CD4-positive, alpha-beta T cell treated with Interleukin-12 subunit alpha and Interleukin-12 subunit beta, for 1 hour (primary cell): ENCODE results near the gene CDKAL1.
"Not testable (repeated sequence)": the region's sequence is repeated elsewhere in the genome, so short reads cannot be mapped to it uniquely, and the experiment has no call there.

ENCODE experiments used
- DNase-seq: peaks from one replicate; pipeline ENCODE4 v3.0.0-alpha.2; 2020

The CDKAL1 gene

GRCh38 chr6:21049572-21049971 is 515.3 kb downstream of the CDKAL1 start:
- no peak for DNase-seq

- no peak for DNase-seq
These were observed 516.7 kb downstream of the CDKAL1 start for GRCh38 chr6:21050935-21051334.

- DNase-seq = no peak
These were observed 517.5 kb downstream of the CDKAL1 start for GRCh38 chr6:21051777-21052176.

- no peak for DNase-seq
These were observed 519.4 kb downstream of the CDKAL1 start for GRCh38 chr6:21053612-21054011.

GRCh38 chr6:21055480-21055879 is 521.2 kb downstream of the CDKAL1 start:
- not testable (repeated sequence) for DNase-seq

- DNase-seq = no peak
These were observed 527.6 kb downstream of the CDKAL1 start for GRCh38 chr6:21061892-21062291.

- DNase-seq = no peak
These were observed 530.6 kb downstream of the CDKAL1 start for GRCh38 chr6:21064756-21065340.

GRCh38 chr6:21067521-21067920 is 533.3 kb downstream of the CDKAL1 start:
- DNase-seq = no peak

- no peak for DNase-seq
These were observed 536.4 kb downstream of the CDKAL1 start for GRCh38 chr6:21070620-21071019.

GRCh38 chr6:21071780-21072468 is 537.7 kb downstream of the CDKAL1 start:
- no peak for DNase-seq

GRCh38 chr6:21073318-21073839 is 539.1 kb downstream of the CDKAL1 start:
- DNase-seq = no peak

- no peak for DNase-seq
These were observed 540.2 kb downstream of the CDKAL1 start for GRCh38 chr6:21074484-21074883.

- no peak for DNase-seq
These were observed 541.7 kb downstream of the CDKAL1 start for GRCh38 chr6:21075986-21076385.

GRCh38 chr6:21078497-21078896 is 544.2 kb downstream of the CDKAL1 start:
- DNase-seq = no peak

- DNase-seq = no peak
These were observed 545.3 kb downstream of the CDKAL1 start for GRCh38 chr6:21079468-21080048.

GRCh38 chr6:21080221-21080620 is 546.0 kb downstream of the CDKAL1 start:
- no peak for DNase-seq

- no peak for DNase-seq
These were observed 547.8 kb downstream of the CDKAL1 start for GRCh38 chr6:21082091-21082490.

GRCh38 chr6:21083708-21084107 is 549.5 kb downstream of the CDKAL1 start:
- DNase-seq = no peak

GRCh38 chr6:21084656-21085055 is 550.4 kb downstream of the CDKAL1 start:
- DNase-seq = no peak

- no peak for DNase-seq
These were observed 551.0 kb downstream of the CDKAL1 start for GRCh38 chr6:21085211-21085610.

GRCh38 chr6:21085643-21086042 is 551.4 kb downstream of the CDKAL1 start:
- DNase-seq = no peak

GRCh38 chr6:21087188-21087587 is 552.9 kb downstream of the CDKAL1 start:
- no peak for DNase-seq

- DNase-seq = no peak
These were observed 557.2 kb downstream of the CDKAL1 start for GRCh38 chr6:21091411-21091810.

- DNase-seq = not testable (repeated sequence)
These were observed 558.0 kb downstream of the CDKAL1 start for GRCh38 chr6:21092231-21092772.
